Measurements from ENCODE around the gene MRPS10. TPM values are rescaled to one million over a fixed set of nuclear protein-coding genes. Genes with fewer than 3 reads are reported as not detected.

MRPS10 gene
- total RNA-seq, 1 experiment from 2014 or later = 62.1 TPM

- no peak overlapping the region for H3K4me2 ChIP-seq (ENCODE audit: low read length)
- H3K9me2 ChIP-seq (ENCODE audit: insufficient read depth) = no peaks in the 10 kb centered on the region
- intact Hi-C loops (cut with micrococcal nuclease) = no loop called here
- RAD21 ChIA-PET (ENCODE audit: low non-redundant PET in 1 of 2, low total read pairs in 2 of 2, uncharacterized antibody in 2 of 2, unreplicated experiment in 2 of 2) = no interaction called here
- no TSS peak for BruUV-seq (replicated peaks)
- DNase-seq (ENCODE audit: low read depth, low spot score) (no peak), ATAC-seq (no peak)
- CTCF ChIA-PET = no interaction called here
- POLR2A ChIA-PET = no interaction called here
- peaks cover 17 to 22% of the 10 kb centered on the region in 2 experiments for H3K4me1 ChIP-seq (ENCODE audit: control insufficient read depth in 1 of 2, insufficient read depth in 2 of 2, low read length in 2 of 2)
- TF ChIP-seq EZH2phosphoT487 (IDR thresholded peaks at IDR 0.05; ENCODE audit: borderline replicate concordance) = no peak
- H3K9me3 ChIP-seq (ENCODE audit: control insufficient read depth in 1 of 2, insufficient read depth in 1 of 2, low read depth in 1 of 2, low read length in 2 of 2) = no peaks in the 10 kb centered on the region
- no peak overlapping the region for H3K4me3 ChIP-seq (replicated peaks in 1 of 2; ENCODE audit: low read depth in 1 of 2, low read length in 2 of 2)
- H3K36me3 ChIP-seq (ENCODE audit: control insufficient read depth in 1 of 2, insufficient read depth in 2 of 2, low read length in 2 of 2) = 0 out of 4 replicates have a peak, but pooled peaks cover 0 to under 1% of the 10 kb centered on the region in 2 experiments
- no peak overlapping the region for H3K9ac ChIP-seq (ENCODE audit: low read length)
- H3K27ac ChIP-seq (ENCODE audit: low read depth, low read length) = no peak overlapping the region
- no peak overlapping the region for H2AFZ ChIP-seq (ENCODE audit: low read depth, low read length, poor library complexity, severe bottlenecking)
- H3K79me2 ChIP-seq (ENCODE audit: insufficient read depth, low read length) = no peaks in the 10 kb centered on the region
- H4K20me1 ChIP-seq (ENCODE audit: insufficient read depth) = no peaks in the 10 kb centered on the region
- no peaks in the 10 kb centered on the region for H3K27me3 ChIP-seq (ENCODE audit: insufficient read depth, low read length)
Observed at GRCh38 chr6:42236682-42237473, 19.2 kb upstream of the MRPS10 start.

- Histone ChIP-seq H3K79me2 (ENCODE audit: insufficient read depth, low read length) (no peaks in the 10 kb centered on the region), H3K27ac (ENCODE audit: low read depth, low read length) (no peak overlapping the region), H4K20me1 (ENCODE audit: insufficient read depth) (no peaks in the 10 kb centered on the region), H2AFZ (ENCODE audit: low read depth, low read length, poor library complexity, severe bottlenecking) (no peak overlapping the region), H3K27me3 (ENCODE audit: insufficient read depth, low read length) (no peaks in the 10 kb centered on the region), H3K4me2 (ENCODE audit: low read length) (no peak overlapping the region), H3K9me2 (ENCODE audit: insufficient read depth) (no peaks in the 10 kb centered on the region), H3K36me3 (ENCODE audit: control insufficient read depth in 1 of 2, insufficient read depth in 2 of 2, low read length in 2 of 2) (no peaks in the 10 kb centered on the region), H3K9ac (ENCODE audit: low read length) (no peak overlapping the region), H3K9me3 (ENCODE audit: control insufficient read depth in 1 of 2, insufficient read depth in 1 of 2, low read depth in 1 of 2, low read length in 2 of 2) (no peaks in the 10 kb centered on the region), H3K4me1 (ENCODE audit: control insufficient read depth in 1 of 2, insufficient read depth in 2 of 2, low read length in 2 of 2) (peaks cover 17 to 22% of the 10 kb centered on the region in 2 experiments), H3K4me3 (replicated peaks in 1 of 2; ENCODE audit: low read depth in 1 of 2, low read length in 2 of 2) (no peak overlapping the region)
- CTCF ChIA-PET = no interaction called here
- DNase-seq (ENCODE audit: low read depth, low spot score) (no peak), ATAC-seq (no peak)
- RAD21 ChIA-PET (ENCODE audit: low non-redundant PET in 1 of 2, low total read pairs in 2 of 2, uncharacterized antibody in 2 of 2, unreplicated experiment in 2 of 2) = no interaction called here
- no TSS peak for BruUV-seq (replicated peaks)
- intact Hi-C loops (cut with micrococcal nuclease) = no loop called here
- POLR2A ChIA-PET = no interaction called here
- TF ChIP-seq RAD21 (IDR thresholded peaks at IDR 0.05; ENCODE audit: low read depth) (no peak), ZFX (IDR thresholded peaks at IDR 0.05) (no peak), JUND (IDR thresholded peaks at IDR 0.05) (no peak), SIN3A (IDR thresholded peaks at IDR 0.05; ENCODE audit: low read depth) (no peak), TCF7L2 (IDR thresholded peaks at IDR 0.05; ENCODE audit: borderline replicate concordance, extremely low read depth, insufficient read depth, insufficient read length) (no peak), EGR1 (IDR thresholded peaks at IDR 0.05; ENCODE audit: low read depth) (no peak), POLR2A (IDR thresholded peaks at IDR 0.05; ENCODE audit: borderline replicate concordance, extremely low read depth, insufficient read depth, insufficient read length) (no peak)
- TF ChIP-seq, protein P1, sequence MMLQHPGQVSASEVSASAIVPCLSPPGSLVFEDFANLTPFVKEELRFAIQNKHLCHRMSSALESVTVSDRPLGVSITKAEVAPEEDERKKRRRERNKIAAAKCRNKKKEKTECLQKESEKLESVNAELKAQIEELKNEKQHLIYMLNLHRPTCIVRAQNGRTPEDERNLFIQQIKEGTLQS (IDR thresholded peaks at IDR 0.05) = no peak
- TF ChIP-seq, protein P2, sequence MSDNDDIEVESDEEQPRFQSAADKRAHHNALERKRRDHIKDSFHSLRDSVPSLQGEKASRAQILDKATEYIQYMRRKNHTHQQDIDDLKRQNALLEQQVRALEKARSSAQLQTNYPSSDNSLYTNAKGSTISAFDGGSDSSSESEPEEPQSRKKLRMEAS (IDR thresholded peaks at IDR 0.05) = no peak
- TF ChIP-seq, protein P3, sequence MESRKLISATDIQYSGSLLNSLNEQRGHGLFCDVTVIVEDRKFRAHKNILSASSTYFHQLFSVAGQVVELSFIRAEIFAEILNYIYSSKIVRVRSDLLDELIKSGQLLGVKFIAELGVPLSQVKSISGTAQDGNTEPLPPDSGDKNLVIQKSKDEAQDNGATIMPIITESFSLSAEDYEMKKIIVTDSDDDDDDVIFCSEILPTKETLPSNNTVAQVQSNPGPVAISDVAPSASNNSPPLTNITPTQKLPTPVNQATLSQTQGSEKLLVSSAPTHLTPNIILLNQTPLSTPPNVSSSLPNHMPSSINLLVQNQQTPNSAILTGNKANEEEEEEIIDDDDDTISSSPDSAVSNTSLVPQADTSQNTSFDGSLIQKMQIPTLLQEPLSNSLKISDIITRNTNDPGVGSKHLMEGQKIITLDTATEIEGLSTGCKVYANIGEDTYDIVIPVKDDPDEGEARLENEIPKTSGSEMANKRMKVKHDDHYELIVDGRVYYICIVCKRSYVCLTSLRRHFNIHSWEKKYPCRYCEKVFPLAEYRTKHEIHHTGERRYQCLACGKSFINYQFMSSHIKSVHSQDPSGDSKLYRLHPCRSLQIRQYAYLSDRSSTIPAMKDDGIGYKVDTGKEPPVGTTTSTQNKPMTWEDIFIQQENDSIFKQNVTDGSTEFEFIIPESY (IDR thresholded peaks at IDR 0.05; ENCODE audit: extremely low read depth, insufficient replicate concordance, low read length) = no peak
Observed at GRCh38 chr6:42236030-42236429, 18.4 kb upstream of the MRPS10 start.
